ENCODE data around the gene FRS2.

FRS2 gene

GRCh38 chr12:69540987-69541386, 70.8 kb downstream of the FRS2 start:
- no peak for DNase-seq

GRCh38 chr12:69544087-69544486, 73.9 kb downstream of the FRS2 start:
- no peak for DNase-seq

- DNase-seq, result no peak
Observed at GRCh38 chr12:69545081-69545480, 74.9 kb downstream of the FRS2 start.

- DNase-seq, result no peak
Observed at GRCh38 chr12:69546693-69547438, 76.7 kb downstream of the FRS2 start.

DNA sequence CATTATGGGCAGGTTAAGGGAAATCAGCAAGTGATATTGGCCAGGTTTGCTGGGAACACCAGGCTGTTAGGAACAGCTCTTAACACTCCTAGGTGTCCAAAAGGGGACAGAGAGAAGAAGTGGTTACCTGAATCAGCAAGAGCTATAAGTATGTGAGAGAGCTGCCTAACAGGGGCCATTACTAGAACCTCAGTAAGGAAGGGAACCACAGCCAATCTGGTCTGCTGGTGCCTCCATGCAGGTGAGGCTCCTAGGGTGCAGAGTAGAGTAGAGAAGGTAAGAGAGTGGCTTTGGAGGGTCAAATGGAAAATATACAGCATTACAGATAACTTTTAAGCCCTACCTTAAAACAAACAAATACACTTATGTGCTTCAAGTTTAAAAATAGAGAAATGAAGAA, 78.5 kb downstream of the FRS2 start:
- DNase-seq, result no peak

DNA sequence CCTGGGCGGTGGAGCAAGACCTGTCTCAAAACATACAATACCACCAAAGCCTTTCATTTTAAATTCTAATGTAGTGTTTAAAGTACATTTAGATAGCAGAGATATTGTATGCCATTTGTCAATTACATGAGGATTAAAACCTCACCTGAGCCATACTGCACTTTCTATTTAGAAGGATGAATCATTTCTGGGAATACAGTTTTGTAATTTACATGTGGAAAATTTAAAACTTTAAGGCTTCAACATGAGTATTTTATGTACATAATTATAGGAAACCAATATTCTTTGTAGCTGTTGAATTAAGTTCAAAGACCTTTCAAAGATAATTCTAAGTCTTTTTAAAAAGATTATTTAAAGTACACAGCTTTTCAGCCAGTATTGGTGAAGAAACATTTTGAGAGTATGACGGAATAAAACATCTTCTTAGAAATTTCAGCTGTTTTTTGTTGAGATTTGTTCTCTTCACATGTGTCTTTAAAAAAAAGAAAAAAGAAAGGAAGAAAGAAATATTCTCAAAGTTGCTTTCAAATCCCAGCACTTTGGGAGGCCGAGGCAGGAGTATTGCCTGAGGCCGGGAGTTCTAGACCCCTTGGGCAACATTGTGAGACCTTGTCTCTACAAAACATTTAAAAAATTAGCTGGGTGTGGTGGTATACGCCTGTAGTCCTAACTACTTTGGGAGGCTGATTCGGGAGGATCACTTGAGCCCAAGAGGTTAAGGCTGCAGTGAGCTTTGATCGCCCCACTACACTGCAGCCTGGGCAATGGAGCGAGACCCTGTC, 80.6 kb downstream of the FRS2 start:
- no peak for DNase-seq

- DNase-seq, result no peak
Observed at GRCh38 chr12:69553628-69554248, 83.5 kb downstream of the FRS2 start.

DNA sequence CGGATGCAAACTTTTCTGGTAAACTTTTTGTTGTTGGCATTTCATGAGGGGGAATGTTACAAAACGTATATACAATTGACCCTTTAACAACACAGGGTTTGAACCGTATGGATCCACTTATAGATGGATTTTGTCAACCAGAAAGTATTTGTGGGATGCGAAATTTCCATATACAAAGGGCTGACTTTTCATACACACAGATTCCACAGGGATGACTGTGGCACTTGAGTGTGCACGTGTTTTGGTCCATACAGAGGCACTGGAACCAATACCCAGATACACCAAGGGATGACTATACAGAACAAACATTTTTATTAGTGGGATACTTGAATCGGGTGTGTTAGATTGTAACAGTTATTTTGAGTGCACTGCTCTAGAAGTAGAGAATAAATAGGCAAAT, 85.3 kb downstream of the FRS2 start:
- no peak for DNase-seq

GRCh38 chr12:69556383-69556782, 86.2 kb downstream of the FRS2 start:
- DNase-seq, result no peak

DNA sequence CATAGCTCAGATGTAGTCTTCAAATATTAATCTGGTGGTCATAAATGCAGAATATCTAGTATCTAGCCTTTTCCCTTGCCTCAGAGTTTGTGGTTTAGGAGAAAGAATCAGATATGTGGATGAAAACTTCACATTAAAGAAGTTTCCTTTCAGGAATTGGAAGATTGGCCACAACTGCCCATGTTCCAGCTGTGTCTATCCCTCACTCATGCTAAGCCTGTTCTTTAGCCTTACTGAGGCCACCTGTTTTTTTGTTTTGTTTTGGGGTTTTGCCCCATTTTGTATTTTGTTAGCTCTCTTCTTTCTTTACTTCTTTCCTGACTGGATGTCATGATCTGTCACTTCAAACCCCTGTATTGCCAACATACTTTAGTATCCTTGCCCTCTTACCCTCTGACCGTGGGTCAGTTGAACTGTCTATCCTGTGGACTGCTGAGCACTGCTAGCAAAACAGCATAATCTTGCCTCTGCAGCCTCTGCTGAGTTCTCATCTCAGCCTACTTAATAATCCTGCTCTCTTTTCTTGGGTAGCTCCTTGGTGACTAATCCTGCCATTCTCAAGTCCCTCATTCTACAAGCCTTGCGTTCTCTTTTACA, 93.1 kb downstream of the FRS2 start:
- DNase-seq, result no peak

DNA sequence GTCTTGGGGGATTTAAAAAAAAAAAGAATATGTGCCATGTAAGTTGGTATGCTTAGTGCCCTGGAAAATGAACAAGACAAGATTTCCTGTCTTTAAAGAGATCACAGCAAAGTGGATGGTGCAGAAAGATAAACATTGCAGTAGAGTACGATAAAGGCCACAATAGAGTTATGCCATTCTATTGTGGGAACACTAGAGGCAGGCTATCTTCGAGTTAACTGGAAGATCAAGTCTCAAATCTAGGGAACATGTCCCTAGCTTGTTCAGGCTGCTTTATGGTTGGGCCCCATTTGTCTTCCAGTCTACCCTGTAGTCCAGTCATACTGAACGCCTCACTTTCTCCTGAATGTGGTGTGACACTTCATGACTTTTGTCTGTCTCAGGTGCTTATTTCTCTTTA, 96.4 kb downstream of the FRS2 start:
- no peak for DNase-seq

DNA sequence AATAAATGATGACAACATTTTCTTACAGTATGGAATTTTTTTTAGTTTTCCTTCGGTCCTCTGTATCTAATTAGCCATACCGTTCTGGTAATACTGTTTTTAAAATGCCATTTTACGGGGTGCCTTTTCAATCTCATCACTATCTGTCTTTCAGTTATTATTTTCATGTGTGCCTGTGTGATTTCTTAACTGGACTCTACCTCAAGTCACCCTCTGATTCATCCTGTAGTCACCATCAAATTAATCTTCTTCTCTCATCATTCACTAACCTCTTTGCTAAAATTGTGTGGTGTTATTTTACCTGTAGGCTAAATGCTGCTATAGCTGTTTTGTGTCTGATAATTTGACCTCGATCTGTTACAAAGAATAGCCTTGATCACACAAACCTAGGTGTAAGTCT, 99.0 kb downstream of the FRS2 start:
- DNase-seq, result no peak

DNA sequence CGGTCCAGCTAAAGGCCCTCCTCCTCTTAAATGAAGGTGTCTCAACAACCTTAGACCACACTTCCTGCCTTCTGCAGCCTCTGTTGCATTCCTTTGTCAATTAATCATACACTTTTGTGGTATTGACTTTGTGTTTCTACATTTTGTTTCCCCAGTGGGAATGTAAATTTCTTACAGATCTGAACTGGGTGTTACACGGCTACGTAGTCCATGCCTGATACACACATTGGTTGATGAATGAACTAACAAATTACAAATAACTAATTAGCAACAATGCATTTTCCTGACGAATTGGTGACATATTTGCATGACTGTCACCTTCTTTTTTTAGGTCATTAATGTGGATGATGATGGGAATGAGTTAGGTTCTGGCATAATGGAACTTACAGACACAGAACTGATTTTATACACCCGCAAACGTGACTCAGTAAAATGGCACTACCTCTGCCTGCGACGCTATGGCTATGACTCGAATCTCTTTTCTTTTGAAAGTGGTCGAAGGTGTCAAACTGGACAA, 99.9 kb downstream of the FRS2 start:
- no peak for DNase-seq

- no peak for DNase-seq
Observed at GRCh38 chr12:69570545-69571399, 100.6 kb downstream of the FRS2 start.

- no peak for DNase-seq
Observed at GRCh38 chr12:69575346-69575745, 105.2 kb downstream of the FRS2 start.

DNA sequence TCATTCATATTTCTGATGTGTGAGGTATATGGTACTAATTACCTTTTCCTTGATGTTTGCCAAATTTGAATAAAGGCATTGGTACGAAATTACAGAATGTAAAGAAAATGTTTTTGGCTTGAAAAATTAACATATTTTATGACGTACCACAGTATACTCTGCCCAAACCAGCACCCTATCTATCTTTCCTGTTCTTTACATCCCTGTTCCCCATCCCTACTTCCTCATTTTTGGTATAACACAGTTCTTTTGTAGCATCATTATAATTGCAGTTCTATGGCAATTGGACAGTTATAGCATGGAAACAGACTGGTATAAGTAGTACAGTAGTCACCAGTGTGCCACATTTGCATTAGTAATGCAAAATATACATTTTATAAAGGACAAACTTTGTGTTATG, 108.1 kb downstream of the FRS2 start:
- DNase-seq, result no peak

GRCh38 chr12:69579029-69579428, 108.8 kb downstream of the FRS2 start:
- no peak for DNase-seq

DNA sequence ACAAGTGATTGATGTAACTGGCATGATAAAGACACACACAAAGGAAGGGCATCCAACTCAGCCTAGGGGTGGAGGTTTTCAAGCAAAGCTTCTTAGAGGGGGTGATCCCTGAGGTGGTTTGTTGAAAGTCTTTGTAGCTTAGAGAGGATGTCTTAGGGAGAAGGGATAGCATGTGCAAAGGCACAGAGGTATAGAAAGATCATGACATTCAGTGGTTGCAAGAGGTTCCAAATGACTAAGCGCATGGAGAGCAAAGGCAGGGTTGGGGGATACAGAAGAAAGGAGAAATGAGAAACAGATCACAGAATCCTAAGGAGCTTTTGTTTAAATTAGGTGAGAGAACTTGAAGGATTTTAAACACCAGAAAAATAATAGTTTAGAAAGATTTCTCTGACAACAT, 109.9 kb downstream of the FRS2 start:
- no peak for DNase-seq

- no peak for DNase-seq
Observed at GRCh38 chr12:69583203-69583602, 113.0 kb downstream of the FRS2 start.

- DNase-seq, result peak; percentile 65
Observed at GRCh38 chr12:69585189-69586062, 115.2 kb downstream of the FRS2 start, which contains the start of gene CCT2. CCT2 (plus strand) TSS chr12:69585459; CDS start chr12:69585522, 63 bp downstream.

- no peak for DNase-seq
Observed at GRCh38 chr12:69588527-69588926, 118.3 kb downstream of the FRS2 start.
